Measurements from ENCODE around the gene PSIP1.

GRCh38 chr9:15512889-15513288 lies 2.1 kb upstream of the PSIP1 start:
- TF ChIP-seq CTCF (conservative IDR thresholded peaks at IDR 0.05; ENCODE audit: low read depth, low read length) (no peak), EZH2 (IDR thresholded peaks at IDR 0.05; ENCODE audit: borderline replicate concordance, low read depth, low read length, poor library complexity, severe bottlenecking) (no peak)
